ENCODE data around the gene IQCN.

GRCh38 chr19:18218600-18218999, 55.7 kb downstream of the IQCN start:
- TF ChIP-seq POLR2AphosphoS5 (IDR thresholded peaks at IDR 0.05) (no peak), POLR2A (IDR thresholded peaks at IDR 0.05) (no peak)
- TF ChIP-seq, protein P1, sequence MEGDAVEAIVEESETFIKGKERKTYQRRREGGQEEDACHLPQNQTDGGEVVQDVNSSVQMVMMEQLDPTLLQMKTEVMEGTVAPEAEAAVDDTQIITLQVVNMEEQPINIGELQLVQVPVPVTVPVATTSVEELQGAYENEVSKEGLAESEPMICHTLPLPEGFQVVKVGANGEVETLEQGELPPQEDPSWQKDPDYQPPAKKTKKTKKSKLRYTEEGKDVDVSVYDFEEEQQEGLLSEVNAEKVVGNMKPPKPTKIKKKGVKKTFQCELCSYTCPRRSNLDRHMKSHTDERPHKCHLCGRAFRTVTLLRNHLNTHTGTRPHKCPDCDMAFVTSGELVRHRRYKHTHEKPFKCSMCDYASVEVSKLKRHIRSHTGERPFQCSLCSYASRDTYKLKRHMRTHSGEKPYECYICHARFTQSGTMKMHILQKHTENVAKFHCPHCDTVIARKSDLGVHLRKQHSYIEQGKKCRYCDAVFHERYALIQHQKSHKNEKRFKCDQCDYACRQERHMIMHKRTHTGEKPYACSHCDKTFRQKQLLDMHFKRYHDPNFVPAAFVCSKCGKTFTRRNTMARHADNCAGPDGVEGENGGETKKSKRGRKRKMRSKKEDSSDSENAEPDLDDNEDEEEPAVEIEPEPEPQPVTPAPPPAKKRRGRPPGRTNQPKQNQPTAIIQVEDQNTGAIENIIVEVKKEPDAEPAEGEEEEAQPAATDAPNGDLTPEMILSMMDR (IDR thresholded peaks at IDR 0.05) = no peak

Measured in prostate gland (tissue), 2 donors.